H9 (cell line): ENCODE results near the gene TBXAS1. TPM values are rescaled to one million over a fixed set of nuclear protein-coding genes. Genes with fewer than 3 reads are reported as not detected.

Experiments used
- DNase-seq: peaks from one replicate; pipeline ENCODE4 v3.0.0-alpha.2; 2017
- H2AFZ ChIP-seq: one replicate; pipeline ENCODE4 v1.6.1; 2013; ENCODE audit warnings: mild to moderate bottlenecking, low read length, control low read depth, moderate library complexity
- H2AK5ac ChIP-seq: 2 replicates; pipeline ENCODE4 v1.6.1; 2013; ENCODE audit warnings: low read length, control low read depth, mixed read lengths; ENCODE audit not compliant: insufficient read length
- H2BK120ac ChIP-seq: one replicate; pipeline ENCODE4 v1.6.1; 2013; ENCODE audit warnings: low read depth, mild to moderate bottlenecking, low read length, control low read depth, inconsistent platforms; ENCODE audit not compliant: poor library complexity, severe bottlenecking
- H2BK12ac ChIP-seq: 2 replicates; pipeline ENCODE4 v1.6.1; 2013; ENCODE audit warnings: low read length, control low read depth, mixed read lengths, low read depth; ENCODE audit not compliant: insufficient read length
- H2BK15ac ChIP-seq: 2 replicates; pipeline ENCODE4 v1.6.1; 2013; ENCODE audit warnings: low read depth, low read length, control low read depth
- H2BK20ac ChIP-seq: one replicate; pipeline ENCODE4 v1.6.1; 2013; ENCODE audit warnings: low read depth, mild to moderate bottlenecking, low read length, control low read depth, inconsistent platforms; ENCODE audit not compliant: poor library complexity, severe bottlenecking
- H2BK5ac ChIP-seq: 2 replicates; pipeline ENCODE4 v1.6.1; 2013; ENCODE audit warnings: low read length, control low read depth, mixed read lengths; ENCODE audit not compliant: insufficient read length
- H3K14ac ChIP-seq: 2 replicates; pipeline ENCODE4 v1.6.1; 2013; ENCODE audit warnings: low read length, control low read depth; ENCODE audit not compliant: insufficient read depth
- H3K18ac ChIP-seq: 2 replicates; pipeline ENCODE4 v1.6.1; 2013; ENCODE audit warnings: low read depth, mild to moderate bottlenecking, mixed read lengths, low read length, control low read depth; ENCODE audit not compliant: insufficient read length
- H3K23ac ChIP-seq: 2 replicates; pipeline ENCODE4 v1.6.1; 2013; ENCODE audit warnings: low read length, control low read depth, mixed read lengths, low read depth; ENCODE audit not compliant: insufficient read length
- H3K23me2 ChIP-seq: 2 replicates; pipeline ENCODE4 v1.6.1; 2013; ENCODE audit warnings: low read depth, mild to moderate bottlenecking, mixed read lengths, low read length, control low read depth; ENCODE audit not compliant: insufficient read length, poor library complexity, severe bottlenecking
- H3K27ac ChIP-seq: 2 replicates; pipeline ENCODE4 v1.5.1; 2013; ENCODE audit warnings: low read length, control low read depth, mixed read lengths, low read depth; ENCODE audit not compliant: insufficient read length
- H3K27me3 ChIP-seq: 2 replicates; pipeline ENCODE4 v1.6.1; 2013; ENCODE audit warnings: low read length, control low read depth, inconsistent platforms; ENCODE audit not compliant: insufficient read depth
- H3K4ac ChIP-seq: 2 replicates; pipeline ENCODE4 v1.6.1; 2013; ENCODE audit warnings: low read depth, mild to moderate bottlenecking, control low read depth, inconsistent platforms, low read length, moderate library complexity
- H3K4me1 ChIP-seq: 2 replicates; pipeline ENCODE4 v1.6.1; 2013; ENCODE audit warnings: low read length, control low read depth, inconsistent platforms; ENCODE audit not compliant: insufficient read depth
- H3K4me2 ChIP-seq: 2 replicates; pipeline ENCODE4 v1.6.1; 2013; ENCODE audit warnings: low read length, control low read depth, mixed read lengths; ENCODE audit not compliant: insufficient read length, insufficient read depth
- H3K56ac ChIP-seq: 2 replicates; pipeline ENCODE4 v1.6.1; 2013; ENCODE audit warnings: low read depth, mild to moderate bottlenecking, mixed read lengths, low read length, control low read depth; ENCODE audit not compliant: insufficient read length
- H3K79me1 ChIP-seq: 2 replicates; pipeline ENCODE4 v1.6.1; 2013; ENCODE audit warnings: low read depth, mild to moderate bottlenecking, moderate library complexity, low read length, control low read depth, inconsistent platforms; ENCODE audit not compliant: insufficient read depth, poor library complexity, severe bottlenecking
- H3K79me2 ChIP-seq: 2 replicates; pipeline ENCODE4 v1.6.1; 2013; ENCODE audit warnings: low read length, control low read depth, inconsistent platforms; ENCODE audit not compliant: insufficient read depth
- H3K9ac ChIP-seq: 2 replicates; pipeline ENCODE4 v1.6.1; 2013; ENCODE audit warnings: low read length, control low read depth, mixed read lengths; ENCODE audit not compliant: insufficient read length; ENCODE audit errors: extremely low read depth
- H3K9me3 ChIP-seq: one replicate; pipeline ENCODE4 v1.6.1; 2013; ENCODE audit warnings: low read depth, low read length, inconsistent platforms; ENCODE audit not compliant: control insufficient read depth
- H3T11ph ChIP-seq: one replicate; pipeline ENCODE4 v1.6.1; 2013; ENCODE audit warnings: mild to moderate bottlenecking, low read length, control low read depth, inconsistent platforms
- H4K20me1 ChIP-seq: one replicate; pipeline ENCODE4 v1.6.1; 2013; ENCODE audit not compliant: control insufficient read depth, insufficient read length, insufficient read depth
- H4K5ac ChIP-seq: 2 replicates; pipeline ENCODE4 v1.6.1; 2013; ENCODE audit warnings: low read depth, mild to moderate bottlenecking, mixed read lengths, low read length, control low read depth; ENCODE audit not compliant: insufficient read length
- H4K8ac ChIP-seq: replicated peaks from 2 replicates; pipeline ENCODE4 v1.6.1; 2013; ENCODE audit warnings: low read length, control low read depth, mixed read lengths, low read depth; ENCODE audit not compliant: insufficient read length
- H4K91ac ChIP-seq: 2 replicates; pipeline ENCODE4 v1.6.1; 2013; ENCODE audit warnings: low read depth, mild to moderate bottlenecking, moderate library complexity, mixed read lengths, low read length, control low read depth; ENCODE audit not compliant: insufficient read length
- H3K27ac Mint-ChIP-seq, 3 experiments: 2 replicates in 2 of 3; 3 replicates in 1 of 3; pipeline ENCODE4 v1.8.0; 2020 to 2021; ENCODE audit warnings: mixed read lengths in 3 of 3, mild to moderate bottlenecking in 1 of 3, moderate library complexity in 1 of 3
- H3K27me3 Mint-ChIP-seq: 2 replicates; pipeline ENCODE4 v1.8.0; 2021; ENCODE audit warnings: low read depth, mild to moderate bottlenecking, moderate library complexity, mixed read lengths
- H3K36me3 Mint-ChIP-seq, 3 experiments: 2 replicates in 2 of 3; 3 replicates in 1 of 3; pipeline ENCODE4 v1.8.0; 2020 to 2021; ENCODE audit warnings: low read depth in 3 of 3, mixed read lengths in 3 of 3; ENCODE audit not compliant: insufficient read depth in 1 of 3
- H3K4me1 Mint-ChIP-seq, 2 experiments: 2 replicates each; pipeline ENCODE4 v1.8.0; 2020; ENCODE audit warnings: mixed read lengths in 2 of 2
- H3K4me3 Mint-ChIP-seq, 2 experiments: 2 replicates in 1 of 2; 3 replicates in 1 of 2; pipeline ENCODE4 v1.8.0; 2020 to 2021; ENCODE audit warnings: mild to moderate bottlenecking in 2 of 2, mixed read lengths in 2 of 2, moderate library complexity in 1 of 2
- H3K9me3 Mint-ChIP-seq, 2 experiments: 2 replicates in 1 of 2; 3 replicates in 1 of 2; pipeline ENCODE4 v1.8.0; 2020; ENCODE audit warnings: mild to moderate bottlenecking in 2 of 2, mixed read lengths in 2 of 2, moderate library complexity in 1 of 2
- WGBS: extraction: QIAGEN DNeasy Blood & Tissue Kit; methylation state at CpG from one replicate; pipeline ENCODE4 v1.1.7; 2013; ENCODE audit warnings: missing lambda C conversion rate, low lambda C conversion rate, mixed read lengths; ENCODE audit not compliant: insufficient read length; ENCODE audit errors: extremely low coverage; 5-methylcytosine and 5-hydroxymethylcytosine counted together
- total RNA-seq: library from RNA; stranded (reverse); gene quantifications from 2 replicates; pipeline ENCODE4 v1.2.1, GENCODE V29; 2021
- TF ChIP-seq, protein P1 (sequence below): fragments of 200-600 bp; sonication (generic); conservative IDR thresholded peaks from 3 replicates; pipeline ENCODE4 v1.8.0; 2021; ENCODE audit warnings: antibody characterized with exemption, mild to moderate bottlenecking

TBXAS1 gene
- total RNA-seq, 1 experiment from 2014 or later = 0.39 TPM

DNA sequence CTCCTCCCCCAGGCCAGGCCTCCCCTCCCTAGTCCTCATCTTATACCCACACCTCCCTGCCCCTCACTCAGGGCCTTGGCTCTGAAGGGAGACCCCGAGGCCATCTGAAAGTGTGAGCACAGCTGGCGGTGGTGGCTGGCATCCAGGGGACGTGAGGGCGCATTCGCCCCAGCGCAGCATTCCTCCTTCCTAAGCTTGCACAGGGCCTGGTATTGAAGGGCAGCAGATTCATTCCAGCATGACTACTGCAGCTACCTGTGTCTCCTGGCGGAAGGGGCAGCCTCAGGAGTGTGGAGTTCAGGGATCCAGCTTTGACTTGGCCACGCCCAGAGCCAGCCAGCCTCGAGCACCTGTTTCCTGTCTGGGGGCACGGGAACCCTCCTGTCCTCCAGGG is 161.1 kb downstream of the TBXAS1 start:
- no peak overlapping the region for H2AFZ ChIP-seq
- TF ChIP-seq, protein P1, sequence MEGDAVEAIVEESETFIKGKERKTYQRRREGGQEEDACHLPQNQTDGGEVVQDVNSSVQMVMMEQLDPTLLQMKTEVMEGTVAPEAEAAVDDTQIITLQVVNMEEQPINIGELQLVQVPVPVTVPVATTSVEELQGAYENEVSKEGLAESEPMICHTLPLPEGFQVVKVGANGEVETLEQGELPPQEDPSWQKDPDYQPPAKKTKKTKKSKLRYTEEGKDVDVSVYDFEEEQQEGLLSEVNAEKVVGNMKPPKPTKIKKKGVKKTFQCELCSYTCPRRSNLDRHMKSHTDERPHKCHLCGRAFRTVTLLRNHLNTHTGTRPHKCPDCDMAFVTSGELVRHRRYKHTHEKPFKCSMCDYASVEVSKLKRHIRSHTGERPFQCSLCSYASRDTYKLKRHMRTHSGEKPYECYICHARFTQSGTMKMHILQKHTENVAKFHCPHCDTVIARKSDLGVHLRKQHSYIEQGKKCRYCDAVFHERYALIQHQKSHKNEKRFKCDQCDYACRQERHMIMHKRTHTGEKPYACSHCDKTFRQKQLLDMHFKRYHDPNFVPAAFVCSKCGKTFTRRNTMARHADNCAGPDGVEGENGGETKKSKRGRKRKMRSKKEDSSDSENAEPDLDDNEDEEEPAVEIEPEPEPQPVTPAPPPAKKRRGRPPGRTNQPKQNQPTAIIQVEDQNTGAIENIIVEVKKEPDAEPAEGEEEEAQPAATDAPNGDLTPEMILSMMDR = no peak
- H4K5ac ChIP-seq = no peak overlapping the region

More for the DNA sequence above, 161.1 kb downstream of the TBXAS1 start:
- H2BK120ac ChIP-seq = no peak overlapping the region
- H3K4me2 ChIP-seq = no peak overlapping the region
- H3K23me2 ChIP-seq = no peaks in the 10 kb centered on the region
- no peak overlapping the region for H4K91ac ChIP-seq
- no peak overlapping the region for H4K8ac ChIP-seq
- no peak overlapping the region for H2BK5ac ChIP-seq
- Mint-ChIP-seq H3K27ac (peak overlapping the region in 1 of 3 experiments; percentile 91; a peak in 4 of 7 replicates), H3K9me3 (no peaks in the 10 kb centered on the region), H3K36me3 (no peaks in the 10 kb centered on the region), H3K4me3 (no peak overlapping the region), H3K27me3 (peaks cover 3% of the 10 kb centered on the region; the same call in 1 of the 2 replicates), H3K4me1 (peaks cover 10% of the 10 kb centered on the region in 2 experiments)
- H3K4me1 ChIP-seq = no peaks in the 10 kb centered on the region
- no peak overlapping the region for H3K23ac ChIP-seq
- no peak for DNase-seq
- H3K56ac ChIP-seq = no peak overlapping the region
- no CpG with 5 or more reads among the region's 10 CpGs for WGBS
- H2BK15ac ChIP-seq = no peak overlapping the region
- no peak overlapping the region for H3K27ac ChIP-seq
- H3K4ac ChIP-seq = no peak overlapping the region
- H3K18ac ChIP-seq = no peak overlapping the region
- no peak overlapping the region for H2BK12ac ChIP-seq
- H2BK20ac ChIP-seq = no peak overlapping the region
- no peak overlapping the region for H3T11ph ChIP-seq
- H3K79me2 ChIP-seq = no peaks in the 10 kb centered on the region
- no peaks in the 10 kb centered on the region for H3K79me1 ChIP-seq
- H3K9ac ChIP-seq = no peak overlapping the region
- H3K27me3 ChIP-seq = no peaks in the 10 kb centered on the region; the same call in 1 of the 2 replicates
- H2AK5ac ChIP-seq = no peak overlapping the region
- no peaks in the 10 kb centered on the region for H3K9me3 ChIP-seq
- no peak overlapping the region for H3K14ac ChIP-seq
- no peaks in the 10 kb centered on the region for H4K20me1 ChIP-seq
